Thyroid gland (tissue), 4 donors: Measurements from ENCODE around the gene H2AZ1.

ENCODE experiments used
- POLR2A ChIP-seq, 2 donors: fragments of 450-650 bp; IDR thresholded peaks; one replicate each; pipeline ENCODE4 v1.6.1; 2017; ENCODE audit warnings: antibody characterized with exemption in 2 of 2, mild to moderate bottlenecking in 2 of 2, moderate library complexity in 1 of 2
- TF ChIP-seq, protein P1 (sequence below), 6 experiments: fragments of 200-600 bp in 3 of 6; fragments of 450-650 bp in 3 of 6; sonication (generic) in 3 of 6; IDR thresholded peaks; one replicate each; pipeline ENCODE4 v1.5.1; 2016 to 2019; ENCODE audit warnings: antibody characterized with exemption in 6 of 6, mild to moderate bottlenecking in 2 of 6, inconsistent platforms in 1 of 6, moderate library complexity in 1 of 6

DNA sequence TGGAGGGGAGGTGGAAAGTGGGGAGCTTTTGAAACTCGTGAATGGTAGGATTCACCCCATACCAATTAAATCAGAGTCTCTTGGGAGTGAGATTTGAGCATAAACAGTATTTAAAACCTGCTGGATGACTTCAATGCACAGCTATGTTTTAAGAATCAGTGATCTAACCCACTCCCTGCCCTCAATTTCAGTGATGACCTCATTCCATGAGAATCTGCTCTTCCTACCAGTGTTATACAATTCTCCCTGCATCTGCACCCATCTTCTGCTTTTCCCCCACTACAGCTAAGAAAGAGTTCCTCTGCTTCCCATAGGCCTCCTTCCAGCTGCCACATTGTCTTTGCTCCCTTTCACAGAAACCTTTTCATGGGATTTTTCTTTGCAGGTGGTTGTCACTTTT is 18.3 kb upstream of the H2AZ1 start:
- TF ChIP-seq, protein P1, sequence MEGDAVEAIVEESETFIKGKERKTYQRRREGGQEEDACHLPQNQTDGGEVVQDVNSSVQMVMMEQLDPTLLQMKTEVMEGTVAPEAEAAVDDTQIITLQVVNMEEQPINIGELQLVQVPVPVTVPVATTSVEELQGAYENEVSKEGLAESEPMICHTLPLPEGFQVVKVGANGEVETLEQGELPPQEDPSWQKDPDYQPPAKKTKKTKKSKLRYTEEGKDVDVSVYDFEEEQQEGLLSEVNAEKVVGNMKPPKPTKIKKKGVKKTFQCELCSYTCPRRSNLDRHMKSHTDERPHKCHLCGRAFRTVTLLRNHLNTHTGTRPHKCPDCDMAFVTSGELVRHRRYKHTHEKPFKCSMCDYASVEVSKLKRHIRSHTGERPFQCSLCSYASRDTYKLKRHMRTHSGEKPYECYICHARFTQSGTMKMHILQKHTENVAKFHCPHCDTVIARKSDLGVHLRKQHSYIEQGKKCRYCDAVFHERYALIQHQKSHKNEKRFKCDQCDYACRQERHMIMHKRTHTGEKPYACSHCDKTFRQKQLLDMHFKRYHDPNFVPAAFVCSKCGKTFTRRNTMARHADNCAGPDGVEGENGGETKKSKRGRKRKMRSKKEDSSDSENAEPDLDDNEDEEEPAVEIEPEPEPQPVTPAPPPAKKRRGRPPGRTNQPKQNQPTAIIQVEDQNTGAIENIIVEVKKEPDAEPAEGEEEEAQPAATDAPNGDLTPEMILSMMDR (IDR thresholded peaks at IDR 0.05) = no peak
- no peak for TF ChIP-seq POLR2A (IDR thresholded peaks at IDR 0.05)
